ENCODE measurements around the gene MKNK2.

DNA sequence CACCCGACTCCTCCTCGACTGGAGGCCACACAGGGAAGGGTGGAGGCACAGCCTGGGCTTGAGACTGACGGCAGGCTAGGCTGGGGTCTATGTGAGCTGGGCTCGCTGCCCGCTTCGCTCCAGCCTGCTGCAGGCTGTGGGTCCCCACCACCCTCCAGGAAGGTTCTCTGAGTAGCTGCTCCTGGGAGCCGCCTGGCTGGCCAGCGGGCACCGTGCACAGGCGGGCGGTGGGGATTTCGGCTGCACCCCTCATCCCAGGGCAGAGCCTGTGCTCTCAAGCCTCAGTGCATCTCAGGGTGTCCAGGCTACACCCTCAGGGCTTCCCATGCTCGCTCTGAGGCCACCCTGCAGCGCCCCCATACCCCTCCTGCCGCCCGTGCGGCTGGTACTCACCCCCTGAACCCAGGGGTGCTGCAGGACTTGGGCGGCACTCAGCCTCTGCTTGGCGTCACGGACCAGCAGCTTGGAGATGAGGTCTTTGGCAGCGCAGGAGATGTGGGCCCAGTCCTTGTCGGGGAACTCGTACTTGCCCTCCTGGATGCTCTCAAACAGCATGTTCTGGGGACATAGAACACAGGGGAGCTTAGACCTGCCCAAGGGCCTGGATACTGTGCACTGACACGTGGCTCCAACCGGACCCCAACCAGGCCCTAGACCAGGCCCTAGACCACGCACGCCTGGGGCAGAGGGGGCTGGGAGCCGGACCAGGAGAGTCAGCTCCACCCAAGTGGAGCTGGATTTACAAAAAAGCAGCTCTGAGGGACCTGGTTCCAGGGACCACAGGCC is 10.2 kb downstream of the MKNK2 start:
- TF ChIP-seq, protein P1, sequence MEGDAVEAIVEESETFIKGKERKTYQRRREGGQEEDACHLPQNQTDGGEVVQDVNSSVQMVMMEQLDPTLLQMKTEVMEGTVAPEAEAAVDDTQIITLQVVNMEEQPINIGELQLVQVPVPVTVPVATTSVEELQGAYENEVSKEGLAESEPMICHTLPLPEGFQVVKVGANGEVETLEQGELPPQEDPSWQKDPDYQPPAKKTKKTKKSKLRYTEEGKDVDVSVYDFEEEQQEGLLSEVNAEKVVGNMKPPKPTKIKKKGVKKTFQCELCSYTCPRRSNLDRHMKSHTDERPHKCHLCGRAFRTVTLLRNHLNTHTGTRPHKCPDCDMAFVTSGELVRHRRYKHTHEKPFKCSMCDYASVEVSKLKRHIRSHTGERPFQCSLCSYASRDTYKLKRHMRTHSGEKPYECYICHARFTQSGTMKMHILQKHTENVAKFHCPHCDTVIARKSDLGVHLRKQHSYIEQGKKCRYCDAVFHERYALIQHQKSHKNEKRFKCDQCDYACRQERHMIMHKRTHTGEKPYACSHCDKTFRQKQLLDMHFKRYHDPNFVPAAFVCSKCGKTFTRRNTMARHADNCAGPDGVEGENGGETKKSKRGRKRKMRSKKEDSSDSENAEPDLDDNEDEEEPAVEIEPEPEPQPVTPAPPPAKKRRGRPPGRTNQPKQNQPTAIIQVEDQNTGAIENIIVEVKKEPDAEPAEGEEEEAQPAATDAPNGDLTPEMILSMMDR (conservative IDR thresholded peaks at IDR 0.05) = no peak
- TF ChIP-seq ZFX (IDR thresholded peaks at IDR 0.05) = no peak
